ENCODE results near the gene CD99.
"Not testable (repeated sequence)": the region's sequence is repeated elsewhere in the genome, so short reads cannot be mapped to it uniquely, and the experiment has no call there.

Gene CD99

GRCh38 chrX:2769615-2770014, 78.5 kb downstream of the CD99 start:
- DNase-seq (ENCODE audit: low spot score in 2 of 2): no peak
- no peak overlapping the region for H3K27ac Mint-ChIP-seq
- peaks cover 3% of the 10 kb centered on the region for H3K4me1 Mint-ChIP-seq
- H3K27me3 Mint-ChIP-seq: peaks cover 18% of the 10 kb centered on the region
- ATAC-seq (ENCODE audit: low read depth): no peak
- H3K4me3 Mint-ChIP-seq: no peak overlapping the region
- peaks cover 3% of the 10 kb centered on the region for H3K36me3 Mint-ChIP-seq
- H3K9me3 Mint-ChIP-seq: peaks cover 9% of the 10 kb centered on the region

- not testable (repeated sequence) for H3K36me3 Mint-ChIP-seq; DNase-seq (ENCODE audit: low spot score in 2 of 2); H3K4me3 Mint-ChIP-seq; ATAC-seq (ENCODE audit: low read depth); H3K27ac Mint-ChIP-seq; H3K4me1 Mint-ChIP-seq
- H3K27me3 Mint-ChIP-seq: peaks cover 15% of the 10 kb centered on the region
- H3K9me3 Mint-ChIP-seq: peaks cover 12% of the 10 kb centered on the region
These were observed 82.3 kb downstream of the CD99 start for GRCh38 chrX:2773166-2774055.

GRCh38 chrX:2774057-2774456, 83.0 kb downstream of the CD99 start:
- H3K27ac Mint-ChIP-seq: no peak overlapping the region
- H3K4me1 Mint-ChIP-seq: peaks cover 3% of the 10 kb centered on the region
- H3K36me3 Mint-ChIP-seq: peaks cover 2% of the 10 kb centered on the region
- H3K9me3 Mint-ChIP-seq: peaks cover 10% of the 10 kb centered on the region
- peaks cover 12% of the 10 kb centered on the region for H3K27me3 Mint-ChIP-seq
- ATAC-seq (ENCODE audit: low read depth) (no peak), DNase-seq (ENCODE audit: low spot score in 2 of 2) (no peak)
- H3K4me3 Mint-ChIP-seq: no peak overlapping the region

GRCh38 chrX:2774776-2775175, 83.7 kb downstream of the CD99 start:
- ATAC-seq (ENCODE audit: low read depth) (no peak), DNase-seq (ENCODE audit: low spot score in 2 of 2) (no peak)
- no peak overlapping the region for H3K4me3 Mint-ChIP-seq
- peaks cover 3% of the 10 kb centered on the region for H3K4me1 Mint-ChIP-seq
- H3K27ac Mint-ChIP-seq: no peak overlapping the region
- peaks cover 9% of the 10 kb centered on the region for H3K9me3 Mint-ChIP-seq
- H3K36me3 Mint-ChIP-seq: peaks cover 2% of the 10 kb centered on the region
- H3K27me3 Mint-ChIP-seq: peaks cover 9% of the 10 kb centered on the region

GRCh38 chrX:2780472-2781225, 89.6 kb downstream of the CD99 start:
- not testable (repeated sequence) for H3K4me1 Mint-ChIP-seq; H3K36me3 Mint-ChIP-seq; H3K4me3 Mint-ChIP-seq; DNase-seq (ENCODE audit: low spot score in 2 of 2); ATAC-seq (ENCODE audit: low read depth); H3K27me3 Mint-ChIP-seq; H3K27ac Mint-ChIP-seq; H3K9me3 Mint-ChIP-seq

DNA sequence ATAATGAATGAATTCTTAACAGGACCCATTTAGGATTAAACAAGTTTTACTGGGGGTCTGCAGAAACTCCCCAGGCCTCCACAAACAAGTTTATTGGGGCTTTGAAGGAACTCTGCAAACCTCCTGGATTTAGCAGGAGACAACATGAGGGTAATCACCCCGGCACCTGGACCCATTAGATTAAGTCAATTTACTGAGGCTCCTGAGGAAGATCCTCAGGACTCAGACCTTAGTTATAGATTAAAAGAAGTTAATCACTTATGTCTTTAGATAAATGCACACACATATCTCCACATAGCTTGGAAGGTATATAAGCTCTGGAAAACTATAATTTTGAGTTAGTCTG, 90.1 kb downstream of the CD99 start:
- no peaks in the 10 kb centered on the region for H3K4me1 Mint-ChIP-seq
- H3K9me3 Mint-ChIP-seq: no peaks in the 10 kb centered on the region
- ATAC-seq (ENCODE audit: low read depth): no peak
- no peak overlapping the region for H3K27ac Mint-ChIP-seq
- no peak overlapping the region for H3K4me3 Mint-ChIP-seq
- H3K36me3 Mint-ChIP-seq: no peaks in the 10 kb centered on the region
- H3K27me3 Mint-ChIP-seq: peaks cover 7% of the 10 kb centered on the region
- no peak for DNase-seq (ENCODE audit: low spot score in 2 of 2)

- Mint-ChIP-seq H3K9me3 (no peaks in the 10 kb centered on the region), H3K4me1 (no peaks in the 10 kb centered on the region), H3K36me3 (no peaks in the 10 kb centered on the region), H3K4me3 (no peak overlapping the region), H3K27ac (no peak overlapping the region), H3K27me3 (peaks cover 9% of the 10 kb centered on the region)
- ATAC-seq (ENCODE audit: low read depth) (no peak), DNase-seq (ENCODE audit: low spot score in 2 of 2) (no peak)
These were observed 90.6 kb downstream of the CD99 start for GRCh38 chrX:2781698-2782097.

- ATAC-seq (ENCODE audit: low read depth) (no peak), DNase-seq (ENCODE audit: low spot score in 2 of 2) (no peak)
- H3K4me1 Mint-ChIP-seq: no peaks in the 10 kb centered on the region
- no peaks in the 10 kb centered on the region for H3K36me3 Mint-ChIP-seq
- H3K4me3 Mint-ChIP-seq: no peak overlapping the region
- no peaks in the 10 kb centered on the region for H3K9me3 Mint-ChIP-seq
- peaks cover 10% of the 10 kb centered on the region for H3K27me3 Mint-ChIP-seq
- H3K27ac Mint-ChIP-seq: no peak overlapping the region
These were observed 91.1 kb downstream of the CD99 start for GRCh38 chrX:2782171-2782570.

DNA sequence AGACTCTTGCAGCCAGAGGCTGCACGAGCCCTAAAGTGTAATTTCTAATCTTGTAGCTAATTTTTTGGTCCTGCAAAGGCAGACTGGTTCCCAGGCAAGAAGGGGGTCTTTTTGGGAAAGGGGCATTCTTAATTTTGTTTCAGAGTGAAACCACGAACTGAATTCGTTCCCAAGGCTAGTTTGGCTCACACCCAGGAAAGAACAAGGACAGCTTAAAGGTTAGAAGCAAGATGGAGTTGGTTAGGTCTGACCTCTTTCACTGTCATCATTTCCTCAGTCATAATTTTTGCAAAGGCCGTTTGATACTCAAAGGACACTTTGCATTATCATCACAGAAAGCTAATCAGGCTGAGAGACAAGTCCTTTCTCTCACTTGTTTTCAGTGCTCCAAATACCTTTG, 91.7 kb downstream of the CD99 start:
- ATAC-seq (ENCODE audit: low read depth): no peak
- no peak overlapping the region for H3K27ac Mint-ChIP-seq
- H3K36me3 Mint-ChIP-seq: no peaks in the 10 kb centered on the region
- DNase-seq (ENCODE audit: low spot score in 2 of 2): no peak
- peaks cover 11% of the 10 kb centered on the region for H3K27me3 Mint-ChIP-seq
- no peak overlapping the region for H3K4me3 Mint-ChIP-seq
- H3K4me1 Mint-ChIP-seq: no peaks in the 10 kb centered on the region
- no peaks in the 10 kb centered on the region for H3K9me3 Mint-ChIP-seq

GRCh38 chrX:2784026-2784425, 92.9 kb downstream of the CD99 start:
- ATAC-seq (ENCODE audit: low read depth) (no peak), DNase-seq (ENCODE audit: low spot score in 2 of 2) (no peak)
- no peak overlapping the region for H3K4me3 Mint-ChIP-seq
- peaks cover 13% of the 10 kb centered on the region for H3K27me3 Mint-ChIP-seq
- H3K36me3 Mint-ChIP-seq: no peaks in the 10 kb centered on the region
- no peaks in the 10 kb centered on the region for H3K9me3 Mint-ChIP-seq
- no peaks in the 10 kb centered on the region for H3K4me1 Mint-ChIP-seq
- H3K27ac Mint-ChIP-seq: no peak overlapping the region

DNA sequence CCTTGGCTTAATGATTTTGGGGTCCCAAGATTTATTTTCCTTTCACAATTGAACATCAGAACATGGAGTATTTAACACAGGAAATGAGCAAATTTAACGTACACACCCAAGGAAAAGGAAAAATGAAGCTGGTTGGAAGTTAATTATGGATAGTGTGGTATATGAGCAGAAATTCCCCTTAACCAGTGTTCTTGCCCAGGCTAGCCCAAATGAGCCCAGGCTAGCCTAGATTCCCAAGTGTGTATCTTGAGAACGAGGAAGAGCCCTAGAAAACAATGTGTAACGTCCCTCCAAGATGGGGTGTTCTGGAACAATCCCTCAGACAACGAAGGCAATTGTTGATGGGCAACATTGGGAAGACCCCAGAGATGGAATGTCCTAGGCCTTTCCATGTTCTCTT, 94.4 kb downstream of the CD99 start:
- Mint-ChIP-seq H3K9me3 (no peaks in the 10 kb centered on the region), H3K36me3 (no peaks in the 10 kb centered on the region), H3K4me3 (no peak overlapping the region), H3K27me3 (peaks cover 11% of the 10 kb centered on the region), H3K4me1 (no peaks in the 10 kb centered on the region), H3K27ac (no peak overlapping the region)
- ATAC-seq (ENCODE audit: low read depth) (no peak), DNase-seq (ENCODE audit: low spot score in 2 of 2) (no peak)

GRCh38 chrX:2788980-2789379, 97.9 kb downstream of the CD99 start:
- H3K27me3 Mint-ChIP-seq: peaks cover 18% of the 10 kb centered on the region
- DNase-seq (ENCODE audit: low spot score in 2 of 2) (no peak), ATAC-seq (ENCODE audit: low read depth) (no peak)
- no peak overlapping the region for H3K27ac Mint-ChIP-seq
- no peaks in the 10 kb centered on the region for H3K9me3 Mint-ChIP-seq
- peaks cover 2% of the 10 kb centered on the region for H3K4me1 Mint-ChIP-seq
- no peak overlapping the region for H3K4me3 Mint-ChIP-seq
- H3K36me3 Mint-ChIP-seq: no peaks in the 10 kb centered on the region

GRCh38 chrX:2789569-2789968, 98.5 kb downstream of the CD99 start:
- no peak overlapping the region for H3K27ac Mint-ChIP-seq
- no peak overlapping the region for H3K4me3 Mint-ChIP-seq
- DNase-seq (ENCODE audit: low spot score in 2 of 2) (no peak), ATAC-seq (ENCODE audit: low read depth) (no peak)
- H3K27me3 Mint-ChIP-seq: peaks cover 17% of the 10 kb centered on the region
- no peaks in the 10 kb centered on the region for H3K9me3 Mint-ChIP-seq
- H3K4me1 Mint-ChIP-seq: peaks cover 2% of the 10 kb centered on the region
- no peaks in the 10 kb centered on the region for H3K36me3 Mint-ChIP-seq
